Neuronal stem cell (in vitro differentiated cells): ENCODE data around the gene GRK1.

Experiments used
- DNase-seq: peaks from one replicate; pipeline ENCODE4 v3.0.0-alpha.2; 2013; ENCODE audit warnings: low spot score
- H2AFZ ChIP-seq: one replicate; pipeline ENCODE4 v1.6.1; 2013; ENCODE audit warnings: mild to moderate bottlenecking, low read length, inconsistent platforms
- H2AK5ac ChIP-seq: 2 replicates; pipeline ENCODE4 v1.6.1; 2013; ENCODE audit warnings: low read depth, mild to moderate bottlenecking, inconsistent platforms, low read length, moderate library complexity, mixed read lengths
- H2BK120ac ChIP-seq: 2 replicates; pipeline ENCODE4 v1.6.1; 2013; ENCODE audit warnings: low read depth, mild to moderate bottlenecking, inconsistent platforms, low read length, moderate library complexity, mixed read lengths
- H2BK12ac ChIP-seq: one replicate; pipeline ENCODE4 v1.6.1; 2013; ENCODE audit warnings: low read length, inconsistent platforms
- H2BK15ac ChIP-seq: 2 replicates; pipeline ENCODE4 v1.6.1; 2013; ENCODE audit warnings: mild to moderate bottlenecking, low read length, inconsistent platforms, mixed read lengths
- H2BK5ac ChIP-seq: one replicate; pipeline ENCODE4 v1.6.1; 2013; ENCODE audit warnings: inconsistent platforms, mild to moderate bottlenecking, low read length, moderate library complexity
- H3K14ac ChIP-seq: one replicate; pipeline ENCODE4 v1.6.1; 2013; ENCODE audit warnings: low read length, inconsistent platforms
- H3K18ac ChIP-seq: 2 replicates; pipeline ENCODE4 v1.6.1; 2013; ENCODE audit warnings: low read length, inconsistent platforms
- H3K23ac ChIP-seq: 2 replicates; pipeline ENCODE4 v1.6.1; 2013; ENCODE audit warnings: low read depth, mild to moderate bottlenecking, mixed read lengths, low read length, inconsistent platforms; ENCODE audit not compliant: poor library complexity
- H3K27ac ChIP-seq: replicated peaks from 3 replicates; pipeline ENCODE4 v1.5.1; 2013; ENCODE audit warnings: low read length, inconsistent platforms
- H3K27me3 ChIP-seq, 3 experiments: 2 replicates each; pipeline ENCODE4 v1.6.1; 2013; ENCODE audit warnings: low read length in 3 of 3, mild to moderate bottlenecking in 2 of 3, inconsistent platforms in 1 of 3, low read depth in 1 of 3, mixed read lengths in 1 of 3, moderate library complexity in 1 of 3; ENCODE audit not compliant: control insufficient read depth in 3 of 3, insufficient read depth in 3 of 3
- H3K36me3 ChIP-seq, 2 donors: replicated peaks in 1 of 2; 2 replicates each; pipeline ENCODE4 v1.6.1; 2013; ENCODE audit warnings: low read length in 2 of 2; ENCODE audit not compliant: control insufficient read depth in 2 of 2, insufficient read depth in 2 of 2
- H3K4ac ChIP-seq: 2 replicates; pipeline ENCODE4 v1.6.1; 2013; ENCODE audit warnings: inconsistent platforms, mild to moderate bottlenecking, low read length, moderate library complexity
- H3K4me1 ChIP-seq, 2 donors: 1 replicate in 1 of 2; 2 replicates in 1 of 2; pipeline ENCODE4 v1.6.1; 2013; ENCODE audit warnings: low read length in 2 of 2, low read depth in 1 of 2; ENCODE audit not compliant: control insufficient read depth in 2 of 2, insufficient read depth in 1 of 2
- H3K4me2 ChIP-seq: one replicate; pipeline ENCODE4 v1.6.1; 2013; ENCODE audit warnings: mild to moderate bottlenecking, low read length, inconsistent platforms; ENCODE audit not compliant: insufficient read depth, poor library complexity, severe bottlenecking
- H3K4me3 ChIP-seq, 2 donors: 2 replicates each; pipeline ENCODE4 v1.5.1; 2013; ENCODE audit warnings: low read length in 2 of 2, mild to moderate bottlenecking in 2 of 2, inconsistent platforms in 1 of 2, moderate library complexity in 1 of 2
- H3K79me1 ChIP-seq: one replicate; pipeline ENCODE4 v1.6.1; 2013; ENCODE audit warnings: low read depth, mild to moderate bottlenecking, inconsistent platforms, low read length, moderate library complexity
- H3K9ac ChIP-seq: one replicate; pipeline ENCODE4 v1.6.1; 2013; ENCODE audit warnings: mild to moderate bottlenecking, low read depth, low read length, inconsistent platforms; ENCODE audit not compliant: poor library complexity
- H3K9me3 ChIP-seq, 2 donors: replicated peaks in 1 of 2; 2 replicates each; pipeline versions ENCODE3 to v1.6.1; 2013; ENCODE audit warnings: low read length in 2 of 2, mild to moderate bottlenecking in 2 of 2, inconsistent platforms in 1 of 2, low read depth in 1 of 2, mixed read lengths in 1 of 2, moderate library complexity in 1 of 2; ENCODE audit not compliant: control insufficient read depth in 2 of 2, insufficient read depth in 1 of 2
- H4K8ac ChIP-seq: one replicate; pipeline ENCODE4 v1.6.1; 2013; ENCODE audit warnings: low read depth, mild to moderate bottlenecking, inconsistent platforms, low read length, moderate library complexity
- H4K91ac ChIP-seq: one replicate; pipeline ENCODE4 v1.6.1; 2013; ENCODE audit warnings: low read length, low read depth, mild to moderate bottlenecking, inconsistent platforms; ENCODE audit not compliant: poor library complexity
- WGBS, 2 donors: extraction: QIAGEN DNeasy Blood & Tissue Kit; methylation state at CpG; one replicate each; pipeline ENCODE4 v1.1.7; 2013; ENCODE audit warnings: missing lambda C conversion rate in 2 of 2, mixed read lengths in 1 of 2; ENCODE audit not compliant: insufficient read length in 2 of 2, insufficient replicate concordance in 1 of 2; ENCODE audit errors: extremely low coverage in 2 of 2; 5-methylcytosine and 5-hydroxymethylcytosine counted together

Gene GRK1

DNA sequence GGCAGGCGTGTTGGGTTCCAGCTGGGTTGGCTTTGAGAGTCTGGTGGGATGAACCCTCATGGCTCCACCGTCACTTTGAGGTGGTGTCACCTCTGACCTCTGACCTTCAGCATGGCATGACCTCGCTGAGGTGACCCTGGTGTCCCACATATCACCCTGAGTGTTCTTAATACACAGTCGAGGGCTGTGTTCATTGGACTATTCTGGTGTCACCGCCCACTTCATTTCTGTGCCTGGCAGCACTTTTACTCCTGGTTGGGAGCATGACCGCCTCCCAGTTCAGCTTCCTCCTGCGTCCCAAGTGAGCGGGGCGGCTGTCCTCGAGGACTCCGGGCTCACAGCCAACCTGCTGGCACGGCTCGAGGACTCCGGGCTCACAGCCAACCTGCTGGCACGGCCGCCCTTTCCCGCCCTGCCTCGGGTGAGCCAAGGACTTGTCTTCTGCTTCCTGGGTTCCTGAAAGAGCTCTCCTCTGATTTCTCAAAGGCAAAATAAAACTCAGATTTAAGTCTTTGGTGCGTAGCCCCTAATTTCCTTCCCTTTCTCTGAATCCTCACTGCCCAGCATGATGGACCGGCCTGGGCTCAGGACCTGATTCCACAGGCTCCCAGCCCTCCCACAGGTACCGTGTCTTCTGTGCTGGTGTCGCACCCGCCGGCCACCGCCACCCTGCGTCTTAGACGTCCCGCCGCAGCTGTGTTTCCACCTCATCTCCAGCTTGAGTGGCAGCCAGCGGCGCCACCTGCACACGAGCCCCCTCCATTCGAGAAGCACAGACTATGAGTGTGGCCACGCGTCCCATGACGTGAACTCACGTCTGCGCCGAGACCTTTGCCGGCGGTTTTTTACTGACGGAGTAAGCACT is 19.4 kb upstream of the GRK1 start:
- Histone ChIP-seq H2AFZ (no peak overlapping the region), H3K4me1 (no peaks in the 10 kb centered on the region), H2BK12ac (no peak overlapping the region), H3K14ac (no peak overlapping the region), H2BK5ac (no peak overlapping the region), H4K8ac (no peak overlapping the region), H3K79me1 (no peaks in the 10 kb centered on the region), H3K9ac (peak overlapping the region; percentile 14), H2BK120ac (no peak overlapping the region), H3K4ac (no peak overlapping the region), H3K27ac (no peak overlapping the region), H3K27me3 (no peaks in the 10 kb centered on the region), H2AK5ac (no peak overlapping the region), H3K23ac (no peak overlapping the region), H4K91ac (peak overlapping the region; percentile 15), H3K18ac (no peak overlapping the region), H3K36me3 (peaks cover 0 to 5% of the 10 kb centered on the region in 2 donors), H3K9me3 (peaks cover 10 to 20% of the 10 kb centered on the region in 2 donors), H3K4me3 (no peak overlapping the region), H2BK15ac (no peak overlapping the region), H3K4me2 (no peak overlapping the region)
- no peak for DNase-seq
- no CpG with 5 or more reads among the region's 42 CpGs for WGBS, 2 donors

DNA sequence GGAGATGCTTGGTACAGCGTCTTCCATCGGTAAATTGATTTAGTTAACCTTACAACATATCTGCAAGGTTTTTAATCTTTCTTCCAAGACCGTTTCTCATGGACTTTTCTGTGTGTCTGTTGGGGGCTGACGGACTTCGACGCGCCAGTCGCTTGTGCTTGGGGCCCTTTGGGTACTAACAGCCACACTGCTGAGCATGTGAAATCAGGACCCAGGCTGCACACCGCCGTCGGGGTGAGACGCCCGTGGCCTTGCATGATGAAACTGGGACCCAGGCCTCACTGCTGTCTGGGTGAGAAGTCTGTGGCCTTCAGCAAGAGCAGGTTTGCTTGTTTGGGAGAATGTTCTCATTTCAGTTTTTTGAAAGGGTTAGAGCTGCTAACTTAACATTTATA is 18.8 kb upstream of the GRK1 start:
- H3K4me2 ChIP-seq, result no peak overlapping the region
- no peak overlapping the region for H2BK5ac ChIP-seq
- H4K8ac ChIP-seq, result no peak overlapping the region
- no peak overlapping the region for H3K4ac ChIP-seq
- peaks cover 7 to 14% of the 10 kb centered on the region in 2 donors for H3K9me3 ChIP-seq
- H4K91ac ChIP-seq, result no peak overlapping the region
- H3K18ac ChIP-seq, result no peak overlapping the region
- H3K4me1 ChIP-seq, result no peaks in the 10 kb centered on the region
- DNase-seq, result no peak
- H3K79me1 ChIP-seq, result no peaks in the 10 kb centered on the region
- no peak overlapping the region for H3K4me3 ChIP-seq
- no peaks in the 10 kb centered on the region for H3K27me3 ChIP-seq
- WGBS, 2 donors, result no CpG with 5 or more reads among the region's 13 CpGs
- no peak overlapping the region for H2AFZ ChIP-seq
- H3K23ac ChIP-seq, result no peak overlapping the region
- no peak overlapping the region for H3K27ac ChIP-seq
- no peak overlapping the region for H2AK5ac ChIP-seq
- H3K36me3 ChIP-seq, result peaks cover 0 to 3% of the 10 kb centered on the region in 2 donors
- no peak overlapping the region for H3K14ac ChIP-seq
- no peak overlapping the region for H2BK12ac ChIP-seq
- H2BK120ac ChIP-seq, result no peak overlapping the region
- no peak overlapping the region for H2BK15ac ChIP-seq
- no peak overlapping the region for H3K9ac ChIP-seq

DNA sequence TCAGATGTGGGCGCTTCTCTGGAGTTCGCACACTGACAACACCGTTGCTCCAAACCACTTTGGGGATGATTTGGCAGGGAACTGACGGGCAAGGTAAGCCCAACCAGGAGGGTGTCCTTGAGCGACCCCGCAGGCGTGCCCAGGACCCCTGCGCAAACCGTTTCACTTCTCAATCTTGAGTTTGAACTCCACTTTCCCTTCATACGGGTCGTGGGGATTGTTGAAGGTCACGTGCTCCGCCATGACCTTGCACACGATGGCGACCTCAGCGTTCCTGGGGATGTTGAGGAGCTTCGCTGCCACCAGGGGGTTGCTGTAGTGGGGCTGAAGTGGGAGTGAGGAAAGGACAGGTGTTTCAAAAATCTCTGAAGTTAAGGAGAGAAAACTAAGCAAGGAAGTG is 17.8 kb upstream of the GRK1 start:
- Histone ChIP-seq H3K27me3 (no peaks in the 10 kb centered on the region), H3K14ac (no peak overlapping the region), H3K23ac (no peak overlapping the region), H3K36me3 (no peaks in the 10 kb centered on the region), H2BK5ac (no peak overlapping the region), H2BK12ac (no peak overlapping the region), H2BK120ac (no peak overlapping the region), H4K8ac (no peak overlapping the region), H3K79me1 (no peaks in the 10 kb centered on the region), H3K4me3 (no peak overlapping the region), H3K4me2 (no peak overlapping the region), H2BK15ac (no peak overlapping the region), H3K4ac (no peak overlapping the region), H3K27ac (no peak overlapping the region), H4K91ac (no peak overlapping the region), H3K18ac (no peak overlapping the region), H2AFZ (no peak overlapping the region), H3K9ac (no peak overlapping the region), H3K9me3 (peaks cover 5% of the 10 kb centered on the region in 2 donors), H3K4me1 (peaks cover 0 to 7% of the 10 kb centered on the region in 2 donors), H2AK5ac (no peak overlapping the region)
- WGBS, 2 donors, result no CpG with 5 or more reads among the region's 17 CpGs
- no peak for DNase-seq

DNA sequence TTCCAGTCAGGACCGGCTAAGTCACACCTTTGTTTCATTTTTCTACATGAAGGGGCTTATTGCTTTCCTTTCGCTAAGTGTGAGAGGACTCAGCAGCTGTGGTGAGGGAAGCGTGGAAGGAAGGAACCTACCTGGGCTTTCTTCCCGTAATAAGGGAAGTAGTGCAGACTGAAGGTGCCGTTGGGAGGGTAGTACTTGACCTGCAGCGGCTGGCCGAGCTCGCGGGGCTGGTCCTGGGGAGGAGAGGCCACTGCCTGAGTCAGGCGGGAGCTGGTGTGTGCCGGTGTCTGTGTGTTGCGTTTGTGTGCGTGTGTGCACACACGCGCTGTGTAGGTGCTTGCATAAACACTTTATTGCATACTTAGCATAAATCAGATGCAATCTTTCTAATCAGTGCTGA is 16.7 kb upstream of the GRK1 start:
- H2BK120ac ChIP-seq, result no peak overlapping the region
- peaks cover 1 to 7% of the 10 kb centered on the region in 2 donors for H3K4me1 ChIP-seq
- no peaks in the 10 kb centered on the region for H3K36me3 ChIP-seq
- no peak overlapping the region for H3K23ac ChIP-seq
- no peak overlapping the region for H2BK5ac ChIP-seq
- no peak overlapping the region for H3K4ac ChIP-seq
- H3K9me3 ChIP-seq, result peaks cover 1 to 4% of the 10 kb centered on the region in 2 donors
- no peak overlapping the region for H2AK5ac ChIP-seq
- H2BK15ac ChIP-seq, result no peak overlapping the region
- no peak overlapping the region for H3K18ac ChIP-seq
- no CpG with 5 or more reads among the region's 15 CpGs for WGBS, 2 donors
- H2BK12ac ChIP-seq, result no peak overlapping the region
- no peak overlapping the region for H3K4me3 ChIP-seq
- no peak overlapping the region for H3K27ac ChIP-seq
- DNase-seq, result no peak
- H4K8ac ChIP-seq, result no peak overlapping the region
- no peak overlapping the region for H4K91ac ChIP-seq
- H3K9ac ChIP-seq, result no peak overlapping the region
- H3K27me3 ChIP-seq, result no peaks in the 10 kb centered on the region
- no peak overlapping the region for H3K14ac ChIP-seq
- H2AFZ ChIP-seq, result no peak overlapping the region
- no peak overlapping the region for H3K4me2 ChIP-seq
- H3K79me1 ChIP-seq, result no peaks in the 10 kb centered on the region
